Activated CD8-positive, alpha-beta T cell treated with anti-CD3 and anti-CD28 coated beads for 36 hours (primary cell): ENCODE data around the gene CEP250. TPM values are rescaled to one million over a fixed set of nuclear protein-coding genes. Genes with fewer than 3 reads are reported as not detected.

Experiments
- ATAC-seq: fragments of 200-7000 bp; cut with Tn5 transposase; one replicate; pipeline ENCODE4 v1.10.0; 2021; ENCODE audit warnings: mild to moderate bottlenecking, moderate library complexity
- CTCF ChIA-PET: fragments of 350-600 bp; sonication (Branson Sonifier 250); formaldehyde crosslinking; loops from one replicate; lab custom pipeline; 2021; ENCODE audit warnings: antibody characterized with exemption; lab: Charles Lee
- POLR2A ChIA-PET: fragments of 350-600 bp; sonication (Branson Sonifier 250); formaldehyde crosslinking; loops from one replicate; lab custom pipeline; 2021; ENCODE audit warnings: antibody characterized with exemption; lab: Charles Lee
- DNase-seq: peaks from one replicate; pipeline ENCODE4 v3.0.0-alpha.2; 2020
- H3K27ac Mint-ChIP-seq: one replicate; pipeline ENCODE4 v1.8.0; 2021; ENCODE audit warnings: mild to moderate bottlenecking, mixed read lengths
- H3K27me3 Mint-ChIP-seq: one replicate; pipeline ENCODE4 v1.8.0; 2021; ENCODE audit warnings: mixed read lengths
- H3K36me3 Mint-ChIP-seq: one replicate; pipeline ENCODE4 v1.8.0; 2021; ENCODE audit warnings: low read depth, mixed read lengths
- H3K4me1 Mint-ChIP-seq: one replicate; pipeline ENCODE4 v1.8.0; 2021; ENCODE audit warnings: low read depth, mixed read lengths
- H3K4me3 Mint-ChIP-seq: one replicate; pipeline ENCODE4 v1.8.0; 2021; ENCODE audit warnings: mild to moderate bottlenecking, moderate library complexity, mixed read lengths
- H3K9me3 Mint-ChIP-seq: one replicate; pipeline ENCODE4 v1.8.0; 2021; ENCODE audit warnings: mixed read lengths
- intact Hi-C: fragments of 100-400 bp; cut with micrococcal nuclease; formaldehyde crosslinking; loops from one replicate; pipeline ENCODE4 v1.10.0; 2022
- total RNA-seq, 2 experiments: library from RNA; stranded (reverse); gene quantifications; one replicate each; pipeline ENCODE4 v1.2.3, GENCODE V29; 2021
- TF ChIP-seq, protein P1 (sequence below): fragments of 200-600 bp; IDR thresholded peaks from one replicate; pipeline ENCODE4 v1.8.0; 2022; ENCODE audit warnings: antibody characterized with exemption, mild to moderate bottlenecking

The CEP250 gene
- total RNA-seq, 2 experiments from 2014 or later, result 56.0 to 60.3 TPM

DNA sequence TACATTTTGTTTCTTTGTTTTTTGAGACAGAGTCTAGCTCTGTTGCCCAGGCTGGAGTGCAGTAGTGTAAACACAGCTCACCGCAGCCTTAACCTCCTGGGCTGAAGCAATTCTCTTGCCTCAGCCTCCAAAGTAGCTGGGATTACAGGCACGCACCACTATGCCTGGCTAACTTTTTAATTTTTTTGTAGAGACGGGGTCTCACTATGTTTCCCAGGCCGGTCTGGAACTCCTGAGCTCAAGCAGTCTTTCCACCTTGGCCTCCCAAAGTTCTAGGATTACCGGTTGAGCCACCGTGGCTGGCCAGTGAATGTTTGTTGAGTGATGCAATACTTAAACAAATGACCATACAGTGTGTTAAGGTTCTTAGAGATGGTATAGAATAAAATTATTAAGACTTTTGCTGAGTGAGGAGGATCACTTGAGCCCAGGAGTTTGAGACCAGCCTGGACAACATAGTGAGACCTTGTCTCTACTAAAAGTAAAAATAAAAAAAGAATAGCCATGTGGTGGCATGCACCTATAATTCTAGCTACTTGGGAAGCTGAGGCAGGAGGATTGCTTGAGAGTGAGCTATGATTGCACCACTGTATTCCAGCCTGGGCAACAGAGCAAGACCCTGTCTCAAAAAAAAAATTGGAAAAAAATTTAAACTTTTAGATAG is 13.4 kb downstream of the CEP250 start:
- Mint-ChIP-seq H3K4me1 (no peaks in the 10 kb centered on the region), H3K4me3 (no peak overlapping the region), H3K9me3 (no peaks in the 10 kb centered on the region), H3K27ac (peak overlapping the region; percentile 14), H3K27me3 (no peaks in the 10 kb centered on the region), H3K36me3 (peaks cover 8% of the 10 kb centered on the region)
- POLR2A ChIA-PET, result interaction anchor here (0.6 to 1.9 kb wide), 4 partner anchors 8 to 55 kb away, joined by 3 to 8 read pairs (median 4); no protein-coding TSS in a partner anchor
- intact Hi-C loops, result no loop called here
- CTCF ChIA-PET, result interaction anchor here (1.1 kb wide), 1 partner anchor 11 kb away, joined by 3 read pairs; no protein-coding TSS in a partner anchor
- DNase-seq (no peak), ATAC-seq (no peak)
- TF ChIP-seq, protein P1, sequence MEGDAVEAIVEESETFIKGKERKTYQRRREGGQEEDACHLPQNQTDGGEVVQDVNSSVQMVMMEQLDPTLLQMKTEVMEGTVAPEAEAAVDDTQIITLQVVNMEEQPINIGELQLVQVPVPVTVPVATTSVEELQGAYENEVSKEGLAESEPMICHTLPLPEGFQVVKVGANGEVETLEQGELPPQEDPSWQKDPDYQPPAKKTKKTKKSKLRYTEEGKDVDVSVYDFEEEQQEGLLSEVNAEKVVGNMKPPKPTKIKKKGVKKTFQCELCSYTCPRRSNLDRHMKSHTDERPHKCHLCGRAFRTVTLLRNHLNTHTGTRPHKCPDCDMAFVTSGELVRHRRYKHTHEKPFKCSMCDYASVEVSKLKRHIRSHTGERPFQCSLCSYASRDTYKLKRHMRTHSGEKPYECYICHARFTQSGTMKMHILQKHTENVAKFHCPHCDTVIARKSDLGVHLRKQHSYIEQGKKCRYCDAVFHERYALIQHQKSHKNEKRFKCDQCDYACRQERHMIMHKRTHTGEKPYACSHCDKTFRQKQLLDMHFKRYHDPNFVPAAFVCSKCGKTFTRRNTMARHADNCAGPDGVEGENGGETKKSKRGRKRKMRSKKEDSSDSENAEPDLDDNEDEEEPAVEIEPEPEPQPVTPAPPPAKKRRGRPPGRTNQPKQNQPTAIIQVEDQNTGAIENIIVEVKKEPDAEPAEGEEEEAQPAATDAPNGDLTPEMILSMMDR, result no peak

DNA sequence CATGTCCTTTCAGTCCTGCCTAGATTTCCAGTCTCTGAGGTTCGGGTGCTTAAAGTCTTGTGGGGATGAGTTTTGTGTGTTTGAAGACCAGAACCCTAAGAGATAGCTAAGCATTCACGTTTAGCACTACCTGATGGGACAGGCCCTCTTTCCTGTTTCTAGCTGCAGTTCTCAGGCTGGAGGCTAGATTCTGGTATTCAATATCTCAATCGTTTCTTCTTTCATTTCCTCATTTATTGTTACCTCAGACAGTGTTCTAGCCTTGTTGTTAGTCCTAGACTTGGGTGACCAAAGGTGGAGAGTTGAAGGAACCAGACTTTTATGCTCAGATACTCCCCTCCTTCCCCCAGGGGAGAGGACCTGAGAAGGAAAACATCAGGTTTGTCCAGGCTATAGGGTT is 16.8 kb downstream of the CEP250 start:
- ATAC-seq, result no peak
- H3K27me3 Mint-ChIP-seq, result no peaks in the 10 kb centered on the region
- no peaks in the 10 kb centered on the region for H3K9me3 Mint-ChIP-seq
- intact Hi-C loops, result no loop called here
- TF ChIP-seq, protein P1, result no peak
- H3K4me1 Mint-ChIP-seq, result no peaks in the 10 kb centered on the region
- peaks cover 7% of the 10 kb centered on the region for H3K36me3 Mint-ChIP-seq
- H3K4me3 Mint-ChIP-seq, result no peak overlapping the region
- ChIA-PET CTCF (interaction anchor here (0.6 to 4.3 kb wide), 2 partner anchors 10 to 381 kb away, joined by 3 to 42 read pairs; no protein-coding TSS in a partner anchor), POLR2A (interaction anchor here (1.0 kb wide), 1 partner anchor 10 kb away, joined by 4 read pairs; no protein-coding TSS in a partner anchor)
- no peak overlapping the region for H3K27ac Mint-ChIP-seq
- no peak for DNase-seq

DNA sequence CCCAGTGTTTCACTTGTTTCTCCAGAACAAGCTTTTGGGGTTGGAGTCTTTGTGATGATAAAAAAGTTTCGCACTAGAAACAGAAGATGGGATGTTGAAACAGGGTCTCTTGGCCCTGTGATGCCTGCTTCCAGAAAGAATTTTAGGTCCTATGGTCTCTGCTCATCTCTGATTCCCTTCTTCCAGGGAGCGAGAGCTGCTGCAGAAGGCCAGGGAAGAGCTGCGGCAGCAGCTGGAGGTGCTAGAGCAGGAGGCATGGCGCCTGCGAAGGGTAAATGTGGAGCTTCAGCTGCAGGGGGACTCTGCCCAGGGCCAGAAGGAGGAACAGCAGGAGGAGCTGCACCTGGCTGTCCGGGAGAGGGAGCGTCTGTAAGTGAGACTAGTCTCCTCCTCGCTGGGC is 18.3 kb downstream of the CEP250 start:
- DNase-seq, result no peak
- Mint-ChIP-seq H3K27me3 (no peaks in the 10 kb centered on the region), H3K4me3 (no peak overlapping the region), H3K4me1 (no peaks in the 10 kb centered on the region), H3K9me3 (no peaks in the 10 kb centered on the region), H3K27ac (no peak overlapping the region), H3K36me3 (peaks cover 16% of the 10 kb centered on the region)
- POLR2A ChIA-PET, result interaction anchor here (0.7 to 2.9 kb wide), 5 partner anchors 12 to 196 kb away, joined by 3 to 9 read pairs (median 4); partner anchors contain the start of gene CEP250
- CTCF ChIA-PET, result interaction anchor here (4.3 kb wide), 1 partner anchor 11 kb away, joined by 42 read pairs; no protein-coding TSS in a partner anchor
- no peak for ATAC-seq
- TF ChIP-seq, protein P1, result no peak
- intact Hi-C loops, result no loop called here

DNA sequence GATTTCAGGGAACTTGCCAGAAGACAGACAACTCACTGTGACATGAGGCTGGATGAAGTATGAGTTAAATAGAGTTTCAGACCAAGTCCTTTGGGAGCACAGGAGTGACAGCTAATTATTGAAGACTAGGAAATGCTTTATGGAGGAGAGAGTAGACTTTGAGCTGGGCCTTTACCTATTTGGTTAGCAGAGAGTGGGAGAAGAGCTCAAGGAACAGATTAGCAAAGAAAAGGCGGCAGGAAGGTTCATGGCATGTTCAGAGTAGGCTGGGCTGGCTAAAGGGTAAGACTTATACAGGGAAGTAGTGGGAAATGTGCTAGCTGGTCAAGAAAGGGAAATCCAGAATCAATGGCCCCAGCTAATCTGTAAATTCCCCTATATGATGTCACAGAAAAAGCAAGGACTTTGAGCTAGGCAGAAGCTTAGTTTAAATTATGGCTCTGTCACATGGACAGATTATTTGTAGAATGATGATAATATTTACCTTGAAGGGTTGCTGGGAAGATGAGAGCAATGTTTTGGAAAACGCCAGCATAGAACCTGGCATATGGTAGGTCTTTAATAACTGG is 19.0 kb downstream of the CEP250 start:
- POLR2A ChIA-PET, result interaction anchor here (0.7 to 2.9 kb wide), 6 partner anchors 11 to 196 kb away, joined by 3 to 9 read pairs (median 4); partner anchors contain the start of gene CEP250

More for the DNA sequence above, 19.0 kb downstream of the CEP250 start:
- intact Hi-C loops, result no loop called here
- DNase-seq (no peak), ATAC-seq (no peak)
- CTCF ChIA-PET, result interaction anchor here (1.3 to 4.3 kb wide), 2 partner anchors 12 to 16 kb away, joined by 3 to 42 read pairs; no protein-coding TSS in a partner anchor
- Mint-ChIP-seq H3K4me3 (no peak overlapping the region), H3K36me3 (peaks cover 19% of the 10 kb centered on the region), H3K4me1 (no peaks in the 10 kb centered on the region), H3K27ac (no peak overlapping the region), H3K27me3 (no peaks in the 10 kb centered on the region), H3K9me3 (no peaks in the 10 kb centered on the region)
- TF ChIP-seq, protein P1, result no peak
